Suprapubic skin (tissue), 4 donors: Measurements from ENCODE around the gene SCD5.

ENCODE experiments used
- CTCF ChIP-seq, 2 donors: fragments of 200-600 bp in 1 of 2; fragments of 450-650 bp in 1 of 2; sonication (generic) in 1 of 2; IDR thresholded peaks; one replicate each; pipeline ENCODE4 v1.5.1; 2016 to 2019; ENCODE audit warnings: antibody characterized with exemption in 2 of 2, mild to moderate bottlenecking in 1 of 2, moderate library complexity in 1 of 2
- EP300 ChIP-seq: sonication (generic); formaldehyde crosslinking; IDR thresholded peaks from one replicate; pipeline ENCODE4 v1.6.1; 2017; ENCODE audit warnings: antibody characterized with exemption
- POLR2A ChIP-seq, 2 donors: fragments of 450-650 bp; IDR thresholded peaks; one replicate each; pipeline ENCODE4 v1.6.1; 2017; ENCODE audit warnings: antibody characterized with exemption in 2 of 2, mild to moderate bottlenecking in 2 of 2, moderate library complexity in 2 of 2
- POLR2AphosphoS5 ChIP-seq, 3 donors: sonication (generic); formaldehyde crosslinking; IDR thresholded peaks; one replicate each; pipeline ENCODE4 v1.6.1; 2017; ENCODE audit warnings: antibody characterized with exemption in 3 of 3

GRCh38 chr4:82787342-82787741, 11.3 kb downstream of the SCD5 start:
- TF ChIP-seq CTCF (IDR thresholded peaks at IDR 0.05) = no peak
- no peak for TF ChIP-seq POLR2A (IDR thresholded peaks at IDR 0.05)
- no peak for TF ChIP-seq POLR2AphosphoS5 (IDR thresholded peaks at IDR 0.05)
- no peak for TF ChIP-seq EP300
